ENCODE results near the gene PRIM1.

PRIM1 gene

GRCh38 chr12:56699020-56699661, 53.0 kb downstream of the PRIM1 start:
- DNase-seq (ENCODE audit: low read depth), result no peak
- H3K4me3 ChIP-seq (ENCODE audit: low read depth, low read length), result no peak overlapping the region
- TF ChIP-seq CTCF (IDR thresholded peaks at IDR 0.05; ENCODE audit: low read depth, low read length, missing control alignments), result no peak

- DNase-seq (ENCODE audit: low read depth), result no peak
- H3K4me3 ChIP-seq (ENCODE audit: low read depth, low read length), result no peak overlapping the region
- TF ChIP-seq CTCF (IDR thresholded peaks at IDR 0.05; ENCODE audit: low read depth, low read length, missing control alignments), result no peak
Observed at GRCh38 chr12:56695327-56696101, 56.6 kb downstream of the PRIM1 start.

- no peak for TF ChIP-seq CTCF (IDR thresholded peaks at IDR 0.05; ENCODE audit: low read depth, low read length, missing control alignments)
Observed at GRCh38 chr12:56694161-56694560, 58.0 kb downstream of the PRIM1 start.

GRCh38 chr12:56688846-56689109, 63.3 kb downstream of the PRIM1 start:
- H3K4me3 ChIP-seq (ENCODE audit: low read depth, low read length), result peak overlapping the region; percentile 91
- no peak for DNase-seq (ENCODE audit: low read depth)
- TF ChIP-seq CTCF (IDR thresholded peaks at IDR 0.05; ENCODE audit: low read depth, low read length, missing control alignments), result no peak

More at GRCh38 chr12:56694161-56694560, 58.0 kb downstream of the PRIM1 start:
- no peak for DNase-seq (ENCODE audit: low read depth)
- H3K4me3 ChIP-seq (ENCODE audit: low read depth, low read length), result no peak overlapping the region

- TF ChIP-seq CTCF (IDR thresholded peaks at IDR 0.05; ENCODE audit: low read depth, low read length, missing control alignments), result no peak
- H3K4me3 ChIP-seq (ENCODE audit: low read depth, low read length), result peak within 1 kb of the TSS; percentile 91
- DNase-seq (ENCODE audit: low read depth), result peak; percentile 92
Observed at GRCh38 chr12:56688129-56688845, 63.8 kb downstream of the PRIM1 start, which contains the start of gene PTGES3. TSS of gene PTGES3 (minus strand) at chr12:56688284. CDS start at chr12:56687999, 285 bp downstream.

GRCh38 chr12:56687223-56688128, 64.6 kb downstream of the PRIM1 start:
- no peak for DNase-seq (ENCODE audit: low read depth)
- no peak for TF ChIP-seq CTCF (IDR thresholded peaks at IDR 0.05; ENCODE audit: low read depth, low read length, missing control alignments)
- H3K4me3 ChIP-seq (ENCODE audit: low read depth, low read length), result peak overlapping the region; percentile 81
